HG03469 (cell line): Measurements from ENCODE around the gene CALML5.

Experiments
- ATAC-seq: cut with Tn5 transposase; IDR thresholded peaks from one replicate; pipeline ENCODE4 v1.9.1; 2021; ENCODE audit warnings: mild to moderate bottlenecking, moderate library complexity, moderate number of reproducible peaks; ENCODE audit not compliant: unreplicated experiment

The CALML5 gene

GRCh38 chr10:5467634-5468255 lies 31.6 kb downstream of the CALML5 start:
- ATAC-seq = no peak

- no peak for ATAC-seq
These were observed 32.2 kb downstream of the CALML5 start for GRCh38 chr10:5467207-5467535.

- no peak for ATAC-seq
These were observed 32.7 kb downstream of the CALML5 start for GRCh38 chr10:5466451-5467206.

- no peak for ATAC-seq
These were observed 33.4 kb downstream of the CALML5 start for GRCh38 chr10:5465976-5466450.

- ATAC-seq = no peak
These were observed 34.8 kb downstream of the CALML5 start for GRCh38 chr10:5464546-5464945.

GRCh38 chr10:5462841-5463293 lies 36.5 kb downstream of the CALML5 start:
- ATAC-seq = no peak

- no peak for ATAC-seq
These were observed 37.2 kb downstream of the CALML5 start for GRCh38 chr10:5461914-5462840.

- ATAC-seq = no peak
These were observed 38.2 kb downstream of the CALML5 start for GRCh38 chr10:5461203-5461588.

- ATAC-seq = no peak
These were observed 38.7 kb downstream of the CALML5 start for GRCh38 chr10:5460468-5461202.

- no peak for ATAC-seq
These were observed 40.2 kb downstream of the CALML5 start for GRCh38 chr10:5458949-5459747.

GRCh38 chr10:5458425-5458824 lies 40.9 kb downstream of the CALML5 start:
- no peak for ATAC-seq

- no peak for ATAC-seq
These were observed 41.6 kb downstream of the CALML5 start for GRCh38 chr10:5457741-5458140.

GRCh38 chr10:5456563-5456962 lies 42.8 kb downstream of the CALML5 start:
- no peak for ATAC-seq

GRCh38 chr10:5453749-5454489 lies 45.5 kb downstream of the CALML5 start:
- ATAC-seq = no peak

- ATAC-seq = no peak
These were observed 48.6 kb downstream of the CALML5 start for GRCh38 chr10:5450605-5451384.

GRCh38 chr10:5449823-5450222 lies 49.5 kb downstream of the CALML5 start:
- ATAC-seq = no peak

- ATAC-seq = no peak
These were observed 50.1 kb downstream of the CALML5 start for GRCh38 chr10:5449227-5449626.
